ENCODE data around the gene DLX6. TPM values are rescaled to one million over a fixed set of nuclear protein-coding genes. Genes with fewer than 3 reads are reported as not detected.

Gene DLX6
- total RNA-seq, 1 donor from 2014 or later: not detected

DNA sequence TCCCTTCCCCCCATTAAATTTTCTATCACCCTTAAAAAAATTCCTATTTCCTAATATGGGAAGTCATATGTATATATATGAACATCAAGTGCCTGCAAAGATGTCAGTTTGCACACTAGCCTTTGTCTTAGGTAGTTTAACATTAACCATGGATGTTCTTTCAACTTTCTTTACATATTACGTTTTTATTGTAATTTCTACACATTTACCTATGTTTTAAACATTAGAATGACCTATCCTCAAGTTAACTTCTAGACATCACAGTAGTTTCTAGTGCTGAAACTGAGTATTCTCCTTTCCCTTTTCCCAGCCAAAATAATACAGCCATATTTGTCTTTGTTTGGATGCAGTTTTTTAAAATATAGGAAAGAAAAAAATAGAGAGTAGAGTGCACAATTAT, 5.8 kb downstream of the DLX6 start:
- peaks cover 89% of the 10 kb centered on the region for H3K27me3 Mint-ChIP-seq
- peaks cover 12% of the 10 kb centered on the region for H3K9me3 Mint-ChIP-seq
- no peak for DNase-seq
- no peak overlapping the region for H3K4me3 Mint-ChIP-seq
- peaks cover 6% of the 10 kb centered on the region for H3K4me1 Mint-ChIP-seq
- H3K36me3 Mint-ChIP-seq (ENCODE audit: low read depth): no peaks in the 10 kb centered on the region
- H3K27ac Mint-ChIP-seq: no peak overlapping the region
- intact Hi-C loops (cut with micrococcal nuclease): no loop called here

DNA sequence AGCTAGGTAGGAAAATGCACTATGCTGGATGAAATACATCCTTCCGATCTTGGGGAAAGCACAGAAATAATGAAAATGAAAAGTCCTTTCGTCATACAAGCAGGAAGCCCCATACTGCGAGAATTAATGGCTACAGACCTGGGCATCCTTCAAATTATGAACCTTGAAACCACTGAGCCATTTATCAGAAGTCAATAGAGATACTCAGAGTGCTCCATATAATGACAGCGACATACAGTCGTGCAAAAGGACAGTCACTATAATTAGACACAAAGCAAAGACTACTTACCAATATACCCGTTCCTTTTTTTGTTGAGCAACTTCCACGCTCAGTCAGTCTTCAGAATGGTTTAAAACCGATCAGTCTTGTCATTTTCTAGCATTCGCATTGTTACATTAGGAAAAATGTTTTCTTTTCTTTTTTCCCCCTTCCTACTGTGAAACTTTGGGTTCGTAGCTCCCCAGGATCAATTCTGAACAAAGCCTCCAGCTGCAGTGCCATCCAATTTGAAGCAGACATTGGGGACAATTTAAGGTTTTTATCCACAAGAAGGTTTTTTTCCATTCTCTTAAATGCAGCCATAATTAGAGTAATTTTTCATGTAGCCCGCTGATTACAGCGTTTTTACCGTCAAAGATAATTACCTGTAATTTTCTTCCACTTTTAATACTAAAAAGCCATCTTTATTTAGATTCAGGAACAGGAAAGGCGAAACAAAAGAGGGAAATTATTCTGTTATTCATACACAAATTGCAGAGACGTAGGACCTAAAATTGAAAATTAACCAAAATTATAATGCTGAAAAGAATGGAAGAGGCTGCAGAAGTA, 6.4 kb downstream of the DLX6 start:
- intact Hi-C loops (cut with micrococcal nuclease): no loop called here
- peaks cover 92% of the 10 kb centered on the region for H3K27me3 Mint-ChIP-seq
- DNase-seq: no peak
- no peak overlapping the region for H3K4me3 Mint-ChIP-seq
- peaks cover 3% of the 10 kb centered on the region for H3K36me3 Mint-ChIP-seq (ENCODE audit: low read depth)
- H3K27ac Mint-ChIP-seq: no peak overlapping the region
- H3K4me1 Mint-ChIP-seq: peaks cover 2% of the 10 kb centered on the region
- peaks cover 12% of the 10 kb centered on the region for H3K9me3 Mint-ChIP-seq

DNA sequence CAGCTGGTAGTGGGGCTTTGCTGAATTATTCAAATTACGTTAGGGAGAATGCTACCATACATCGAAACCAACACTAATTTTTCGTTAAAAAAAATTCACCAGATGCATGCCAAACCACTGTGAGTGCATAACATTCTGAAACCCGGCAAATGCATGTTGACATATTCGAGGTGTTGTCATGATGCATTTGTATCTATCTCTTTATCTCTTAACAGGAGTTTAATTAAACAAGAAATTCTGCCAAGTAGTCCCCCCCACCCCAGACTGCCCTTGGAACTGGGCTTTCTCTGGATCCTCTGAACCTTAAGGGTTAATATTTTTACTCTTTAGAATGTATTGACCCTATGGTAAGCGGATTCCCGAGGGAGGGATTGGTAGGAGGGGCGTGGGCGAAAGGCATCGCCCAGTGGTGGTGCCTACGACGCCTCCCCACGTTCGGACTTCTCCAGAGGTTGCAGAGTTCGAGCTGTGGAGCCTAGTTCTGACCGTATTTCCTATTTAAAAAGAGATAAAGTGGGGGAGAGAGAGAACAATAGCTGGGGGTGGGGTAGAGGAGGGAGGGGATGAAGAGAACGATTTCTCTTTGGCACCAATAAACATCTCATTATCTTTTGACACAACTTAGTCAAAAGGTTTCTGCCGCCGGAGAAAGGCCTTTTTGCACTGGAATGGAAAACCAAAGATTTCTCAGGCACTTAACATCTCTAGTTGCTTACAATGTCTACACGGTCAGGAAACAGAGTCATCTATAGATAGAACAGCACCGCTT, 7.2 kb downstream of the DLX6 start:
- peaks cover 14% of the 10 kb centered on the region for H3K9me3 Mint-ChIP-seq
- no peaks in the 10 kb centered on the region for H3K4me1 Mint-ChIP-seq
- H3K27me3 Mint-ChIP-seq: peaks cover 92% of the 10 kb centered on the region
- intact Hi-C loops (cut with micrococcal nuclease): loop anchor here (1.0 kb wide), 1 partner anchor 11 kb away; no protein-coding TSS in a partner anchor
- H3K4me3 Mint-ChIP-seq: no peak overlapping the region
- H3K27ac Mint-ChIP-seq: no peak overlapping the region
- no peak for DNase-seq
- H3K36me3 Mint-ChIP-seq (ENCODE audit: low read depth): peaks cover 6% of the 10 kb centered on the region

DNA sequence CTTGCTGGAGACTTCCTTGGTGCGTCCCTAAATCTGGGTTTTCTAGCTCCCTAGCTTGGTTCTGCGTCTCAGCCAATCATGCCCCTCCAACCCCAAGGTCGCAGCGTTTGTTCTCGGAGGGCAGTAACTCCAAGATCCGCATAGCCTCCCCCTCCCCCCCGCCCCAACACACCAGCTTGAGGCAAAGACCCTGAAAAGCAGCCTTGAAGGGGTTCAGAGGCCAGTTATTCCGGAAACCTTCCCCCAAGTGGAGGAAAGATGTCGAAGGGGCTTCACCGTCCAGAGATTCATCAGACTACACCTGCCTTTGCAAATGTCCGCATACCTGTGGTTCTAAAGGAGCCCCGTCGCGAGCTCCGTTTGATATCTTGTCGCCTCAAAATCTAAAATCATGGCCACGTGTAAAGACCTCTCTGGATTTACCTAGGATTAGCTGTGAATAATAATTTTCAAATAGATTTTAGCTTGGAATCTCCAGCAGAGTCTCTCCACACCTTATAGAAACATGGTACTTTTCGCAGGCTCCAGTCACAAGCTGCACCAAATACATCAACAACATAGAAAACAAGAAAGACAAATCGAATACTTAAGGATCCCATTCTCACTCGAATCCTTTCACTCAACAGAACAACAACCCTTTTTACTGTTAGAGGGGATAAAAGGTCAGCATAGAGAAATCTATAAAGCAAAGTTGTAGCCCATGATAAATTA, 7.9 kb downstream of the DLX6 start:
- no peak for DNase-seq
- no peaks in the 10 kb centered on the region for H3K4me1 Mint-ChIP-seq
- intact Hi-C loops (cut with micrococcal nuclease): loop anchor here (1.0 kb wide), 1 partner anchor 10 kb away; no protein-coding TSS in a partner anchor
- peaks cover 17% of the 10 kb centered on the region for H3K9me3 Mint-ChIP-seq
- H3K27ac Mint-ChIP-seq: no peak overlapping the region
- peaks cover 92% of the 10 kb centered on the region for H3K27me3 Mint-ChIP-seq
- no peak overlapping the region for H3K4me3 Mint-ChIP-seq
- H3K36me3 Mint-ChIP-seq (ENCODE audit: low read depth): peaks cover 7% of the 10 kb centered on the region

DNA sequence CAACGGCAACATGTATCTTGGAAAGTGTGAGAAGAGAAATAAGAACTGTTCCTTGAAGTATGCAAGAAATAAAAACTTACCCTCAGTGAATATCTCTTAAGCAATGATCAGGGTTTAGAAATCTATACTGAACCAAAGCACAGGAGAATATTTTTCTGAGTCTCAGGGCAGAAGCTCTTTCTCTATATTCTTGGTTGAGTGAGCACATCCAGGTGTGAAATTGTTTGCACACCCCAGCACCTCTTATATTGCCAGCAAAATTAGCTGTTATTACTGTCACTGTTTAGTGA, 8.4 kb downstream of the DLX6 start:
- H3K36me3 Mint-ChIP-seq (ENCODE audit: low read depth): peaks cover 7% of the 10 kb centered on the region
- H3K4me1 Mint-ChIP-seq: no peaks in the 10 kb centered on the region
- H3K9me3 Mint-ChIP-seq: peaks cover 17% of the 10 kb centered on the region
- DNase-seq: no peak
- no peak overlapping the region for H3K27ac Mint-ChIP-seq
- H3K27me3 Mint-ChIP-seq: peaks cover 92% of the 10 kb centered on the region
- H3K4me3 Mint-ChIP-seq: no peak overlapping the region
- intact Hi-C loops (cut with micrococcal nuclease): loop anchor here (1.0 kb wide), 1 partner anchor 10 kb away; no protein-coding TSS in a partner anchor

DNA sequence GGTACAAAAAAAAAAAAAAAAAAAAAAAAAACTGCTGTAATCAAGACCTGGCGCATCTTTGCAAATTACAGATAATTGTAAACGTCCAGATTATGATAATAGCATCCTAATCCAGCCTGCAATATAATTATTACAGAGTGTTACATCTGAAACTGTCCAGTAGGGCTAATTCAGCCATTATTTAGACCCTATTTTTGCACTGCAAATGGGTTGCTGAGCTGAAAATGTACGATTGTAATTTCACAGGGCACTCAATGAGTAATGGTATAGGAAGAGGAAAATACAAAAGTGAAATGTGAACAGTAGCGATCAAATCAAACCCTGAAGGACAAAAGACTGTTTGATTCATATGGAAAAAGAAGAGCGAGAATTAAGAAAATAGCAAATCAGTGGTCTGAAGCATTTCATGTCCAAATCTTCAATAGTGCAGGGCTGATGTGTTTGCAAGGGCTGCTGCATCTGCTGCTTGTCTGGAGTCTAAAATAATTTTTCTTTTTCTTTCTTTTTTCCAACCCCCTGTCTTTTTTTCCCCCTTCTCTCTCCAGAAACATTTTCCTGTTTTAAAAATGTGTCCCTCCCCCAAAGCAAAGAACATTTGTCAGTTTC, 8.9 kb downstream of the DLX6 start:
- no peak for DNase-seq

DNA sequence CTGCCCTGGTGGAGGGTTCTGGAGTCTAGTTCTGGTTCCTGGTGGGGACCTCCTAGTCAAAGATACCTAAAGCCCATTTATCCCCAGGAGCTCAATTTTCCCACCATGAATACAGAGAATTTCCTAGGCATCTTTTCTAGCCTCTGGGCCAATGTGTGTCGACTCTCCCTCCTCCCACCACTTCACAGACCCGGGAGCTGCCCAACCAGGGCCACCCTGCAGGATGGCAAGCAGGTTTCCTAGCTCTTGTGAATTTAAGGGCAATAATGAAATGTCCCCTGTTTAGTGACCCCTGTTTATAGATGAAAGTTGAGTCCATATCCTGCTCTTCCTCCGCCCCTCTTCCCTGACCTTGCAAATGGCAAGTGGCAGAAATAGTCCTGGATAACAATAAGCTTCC, 9.9 kb downstream of the DLX6 start:
- intact Hi-C loops (cut with micrococcal nuclease): no loop called here
- no peak for DNase-seq
- Mint-ChIP-seq H3K4me1 (no peaks in the 10 kb centered on the region), H3K4me3 (no peak overlapping the region), H3K36me3 (ENCODE audit: low read depth) (peaks cover 7% of the 10 kb centered on the region), H3K27me3 (peaks cover 93% of the 10 kb centered on the region), H3K27ac (no peak overlapping the region), H3K9me3 (peaks cover 11% of the 10 kb centered on the region)

More for the DNA sequence above, 8.9 kb downstream of the DLX6 start:
- Mint-ChIP-seq H3K9me3 (peaks cover 17% of the 10 kb centered on the region), H3K36me3 (ENCODE audit: low read depth) (peaks cover 7% of the 10 kb centered on the region), H3K4me1 (no peaks in the 10 kb centered on the region), H3K4me3 (no peak overlapping the region), H3K27me3 (peaks cover 94% of the 10 kb centered on the region), H3K27ac (no peak overlapping the region)
- intact Hi-C loops (cut with micrococcal nuclease): no loop called here

DNA sequence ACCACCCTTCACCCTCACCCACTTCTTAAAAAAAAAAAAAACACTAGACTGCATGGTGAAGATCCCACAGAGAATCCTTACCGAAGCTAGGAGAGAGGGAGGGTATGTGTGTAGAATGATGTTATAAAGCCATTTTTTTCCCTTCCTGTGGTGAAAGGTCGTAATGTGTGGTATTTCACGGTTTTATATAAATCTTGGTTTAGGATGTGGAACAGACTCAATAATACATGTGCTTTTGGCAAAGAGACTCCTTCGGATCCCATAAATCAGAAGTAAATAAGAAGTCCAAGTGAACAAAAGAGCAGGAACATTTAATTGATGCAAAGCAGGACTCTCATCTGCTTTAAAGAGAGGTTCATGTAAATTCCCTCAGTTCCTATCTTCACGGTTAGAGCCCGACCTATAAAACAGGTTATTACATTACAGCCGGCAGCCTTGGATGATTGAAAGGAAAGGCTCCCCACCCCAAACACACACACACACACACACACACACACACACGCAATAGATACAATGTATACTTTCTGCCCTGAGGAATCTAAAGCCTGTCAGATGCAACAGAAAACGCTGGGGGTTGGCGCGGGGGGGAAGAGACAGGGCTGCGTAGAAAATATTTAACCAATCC, 10.5 kb downstream of the DLX6 start:
- Mint-ChIP-seq H3K27me3 (peaks cover 96% of the 10 kb centered on the region), H3K27ac (no peak overlapping the region), H3K4me3 (no peak overlapping the region), H3K9me3 (peaks cover 11% of the 10 kb centered on the region), H3K36me3 (ENCODE audit: low read depth) (peaks cover 7% of the 10 kb centered on the region), H3K4me1 (peaks cover 2% of the 10 kb centered on the region)
- intact Hi-C loops (cut with micrococcal nuclease): no loop called here
- DNase-seq: no peak

DNA sequence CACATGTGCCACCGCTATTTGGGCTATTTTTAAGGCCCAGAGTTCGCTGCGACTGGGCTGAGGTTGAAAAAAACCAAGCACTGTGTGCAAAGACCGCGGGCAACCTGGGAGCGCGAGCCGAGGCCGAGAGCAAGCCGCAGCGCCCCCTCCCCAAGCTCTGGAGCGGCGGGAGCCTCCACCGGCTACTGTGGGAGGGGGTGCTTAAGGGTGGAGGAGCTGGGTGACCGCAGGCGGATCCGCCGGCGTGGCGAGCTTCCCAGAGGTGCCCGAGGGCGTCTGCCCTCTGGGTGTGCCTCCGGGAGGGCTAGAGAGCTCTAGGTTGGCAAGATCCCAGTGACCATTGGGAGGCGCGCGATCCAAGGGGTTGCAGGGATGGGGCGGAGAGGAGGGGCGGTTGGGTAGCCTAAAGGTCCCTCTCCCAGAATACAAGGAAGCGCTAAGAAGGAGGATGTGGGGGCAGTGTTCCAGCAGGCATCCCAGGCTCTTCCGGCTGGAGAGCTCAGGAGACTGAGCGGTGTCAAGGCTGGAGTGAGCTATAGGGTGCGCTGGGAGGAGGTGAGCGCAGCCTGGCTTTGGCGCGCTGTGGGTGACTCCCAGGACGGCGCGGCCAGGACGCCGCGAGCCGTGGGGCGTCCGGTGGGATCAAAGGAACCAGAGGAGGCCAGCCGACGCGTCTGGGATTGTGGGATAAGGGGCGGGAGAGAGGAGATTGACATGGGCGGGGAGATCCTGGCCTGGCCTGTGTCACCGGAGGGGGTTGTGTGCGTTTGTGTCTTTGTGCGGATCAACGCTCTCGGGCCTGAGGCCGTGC, 11.2 kb downstream of the DLX6 start:
- no peak overlapping the region for H3K4me3 Mint-ChIP-seq
- H3K27ac Mint-ChIP-seq: peak overlapping the region; percentile 45
- intact Hi-C loops (cut with micrococcal nuclease): no loop called here
- peaks cover 7% of the 10 kb centered on the region for H3K36me3 Mint-ChIP-seq (ENCODE audit: low read depth)
- H3K4me1 Mint-ChIP-seq: peaks cover 2% of the 10 kb centered on the region
- DNase-seq: no peak
- peaks cover 11% of the 10 kb centered on the region for H3K9me3 Mint-ChIP-seq
- H3K27me3 Mint-ChIP-seq: peaks cover 93% of the 10 kb centered on the region

DNA sequence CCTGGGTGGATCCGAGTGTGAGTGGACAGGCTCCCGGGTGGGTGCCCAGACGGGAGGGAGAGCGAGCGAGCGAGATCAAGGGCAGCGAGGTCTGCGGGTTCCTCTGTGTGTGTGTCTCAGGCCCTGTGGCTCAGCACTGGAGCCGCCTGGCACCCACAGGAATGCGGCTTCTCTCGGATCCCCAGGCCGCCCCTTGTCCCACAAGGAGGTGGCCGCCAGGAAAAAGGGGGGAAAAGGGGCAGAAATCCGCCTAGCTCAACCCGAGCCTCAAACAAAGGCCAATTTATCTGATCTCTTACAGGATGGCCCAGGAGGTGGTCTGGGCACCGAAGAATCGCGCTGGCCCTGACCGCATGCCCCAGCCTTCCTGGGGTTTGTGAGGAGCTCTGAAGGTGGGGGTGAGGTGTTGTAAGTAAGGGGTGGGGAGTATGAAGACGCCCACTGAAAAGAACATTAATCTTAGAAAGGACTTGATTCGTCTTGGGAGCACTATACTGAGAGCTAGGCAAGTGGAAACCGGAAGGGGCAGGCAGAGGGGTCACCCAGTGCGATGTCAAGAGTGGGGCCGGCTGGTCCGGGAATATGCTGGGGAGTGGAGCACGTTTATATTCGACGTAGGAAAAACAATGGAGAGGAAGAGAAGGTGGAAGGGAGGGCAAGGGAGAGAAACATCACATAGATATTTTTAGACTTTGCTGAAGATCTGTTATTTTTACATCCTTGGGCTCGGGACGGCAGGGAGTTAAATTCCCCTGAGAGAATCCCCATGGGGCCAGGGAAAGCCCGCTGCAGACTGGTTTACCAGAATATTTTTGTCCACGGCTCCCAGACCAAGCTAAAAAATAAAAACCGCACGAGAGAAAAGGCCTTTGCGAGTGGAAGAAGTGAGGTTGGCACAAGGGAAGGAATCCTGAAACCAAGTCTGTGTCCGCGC, 12.1 kb downstream of the DLX6 start:
- no peak for DNase-seq
- intact Hi-C loops (cut with micrococcal nuclease): no loop called here
- H3K9me3 Mint-ChIP-seq: peaks cover 15% of the 10 kb centered on the region
- peaks cover 2% of the 10 kb centered on the region for H3K4me1 Mint-ChIP-seq
- H3K27me3 Mint-ChIP-seq: peaks cover 92% of the 10 kb centered on the region
- peaks cover 7% of the 10 kb centered on the region for H3K36me3 Mint-ChIP-seq (ENCODE audit: low read depth)
- H3K27ac Mint-ChIP-seq: no peak overlapping the region
- no peak overlapping the region for H3K4me3 Mint-ChIP-seq

DNA sequence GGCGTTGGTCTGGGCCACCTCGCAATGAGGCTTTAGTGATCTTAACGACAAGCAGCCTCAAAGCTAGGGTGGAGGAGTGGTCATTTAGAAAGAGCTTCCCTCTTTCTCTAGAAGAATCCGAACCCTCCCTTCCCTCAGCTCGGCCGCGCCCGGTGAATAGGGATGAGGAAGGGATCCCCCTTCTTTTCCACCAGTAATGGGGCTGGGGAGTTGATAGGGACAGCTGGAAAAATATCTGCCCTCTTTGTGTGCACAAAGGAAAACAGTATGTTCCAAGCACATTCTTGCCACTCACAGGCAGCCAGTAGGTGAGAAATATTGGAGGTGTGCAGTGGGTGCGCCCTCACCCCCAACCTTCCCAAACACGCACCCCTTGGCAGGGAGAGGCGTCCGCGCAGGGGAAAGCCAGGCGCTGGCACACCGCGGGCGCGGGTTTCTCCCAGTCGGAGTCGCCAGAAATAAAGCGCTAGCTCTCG, 12.8 kb downstream of the DLX6 start:
- DNase-seq: no peak
- H3K27me3 Mint-ChIP-seq: peaks cover 92% of the 10 kb centered on the region
- peaks cover 4% of the 10 kb centered on the region for H3K4me1 Mint-ChIP-seq
- H3K9me3 Mint-ChIP-seq: peaks cover 14% of the 10 kb centered on the region
- H3K4me3 Mint-ChIP-seq: no peak overlapping the region
- H3K36me3 Mint-ChIP-seq (ENCODE audit: low read depth): peaks cover 7% of the 10 kb centered on the region
- no peak overlapping the region for H3K27ac Mint-ChIP-seq
- intact Hi-C loops (cut with micrococcal nuclease): no loop called here

Measured in activated CD4-positive, alpha-beta T cell treated with anti-CD3 and anti-CD28 coated beads, Interleukin-2, amount 10 ng/mL, durations not matched to agents 24 days and 14 days (primary cell).